ENCODE measurements around the gene RAB11FIP4. TPM values are rescaled to one million over a fixed set of nuclear protein-coding genes. Genes with fewer than 3 reads are reported as not detected.

RAB11FIP4 gene
- total RNA-seq, 1 donor, result 0.72 TPM

DNA sequence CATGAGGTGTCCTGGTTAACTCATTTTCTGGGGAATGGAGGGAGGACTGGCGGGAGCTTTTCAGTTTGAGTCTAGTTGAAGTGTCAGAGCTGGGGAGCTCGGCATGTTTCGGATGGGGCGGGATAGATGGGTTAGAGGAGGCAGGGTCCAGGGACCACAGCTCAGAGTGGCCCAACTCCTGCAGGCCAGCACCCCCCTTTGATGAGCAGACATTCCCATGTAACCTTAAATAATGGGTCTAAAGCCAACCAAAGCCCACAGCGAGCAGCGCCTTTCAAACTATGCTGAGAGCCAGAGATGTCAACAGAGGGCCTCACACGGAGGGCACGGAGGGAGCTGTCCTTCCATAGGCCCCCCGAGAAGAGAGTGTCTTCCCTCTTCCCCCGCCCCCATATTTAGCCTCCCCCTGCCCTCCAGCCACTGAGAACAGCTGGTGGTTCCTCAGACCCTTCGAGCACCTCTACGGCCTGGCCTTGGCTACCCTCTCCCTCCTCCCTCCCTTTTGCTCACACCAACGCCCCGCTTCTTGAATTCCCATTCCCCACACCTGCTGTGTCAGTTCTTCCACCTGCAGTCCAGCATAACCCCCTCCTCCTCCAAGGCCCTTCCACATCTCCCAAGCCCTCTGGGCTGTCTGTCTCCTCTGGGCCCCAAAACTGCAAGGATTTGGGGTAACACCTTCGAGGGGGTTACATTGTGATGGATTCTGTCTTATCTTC is 21.8 kb downstream of the RAB11FIP4 start:
- Histone ChIP-seq H3K9me3 (ENCODE audit: low read depth, low read length) (no peaks in the 10 kb centered on the region), H3K79me2 (ENCODE audit: insufficient read depth, low read length) (no peaks in the 10 kb centered on the region), H3K4me3 (ENCODE audit: insufficient read depth, low read length) (no peak overlapping the region), H2AFZ (ENCODE audit: low read length) (no peak overlapping the region), H3K4me1 (ENCODE audit: insufficient read depth, low read length) (peaks cover 6% of the 10 kb centered on the region), H3K4me2 (ENCODE audit: insufficient read depth, low read length) (peak overlapping the region; percentile 27), H4K20me1 (ENCODE audit: insufficient read depth, low read length) (no peaks in the 10 kb centered on the region), H3K27me3 (ENCODE audit: insufficient read depth, low read length) (peaks cover 22% of the 10 kb centered on the region), H3K27ac (ENCODE audit: low read depth, low read length) (no peak overlapping the region), H3K36me3 (ENCODE audit: insufficient read depth, low read length) (no peaks in the 10 kb centered on the region)
- DNase-seq (ENCODE audit: insufficient read length, low spot score, missing footprints), result no peak
- TF ChIP-seq, protein P1, sequence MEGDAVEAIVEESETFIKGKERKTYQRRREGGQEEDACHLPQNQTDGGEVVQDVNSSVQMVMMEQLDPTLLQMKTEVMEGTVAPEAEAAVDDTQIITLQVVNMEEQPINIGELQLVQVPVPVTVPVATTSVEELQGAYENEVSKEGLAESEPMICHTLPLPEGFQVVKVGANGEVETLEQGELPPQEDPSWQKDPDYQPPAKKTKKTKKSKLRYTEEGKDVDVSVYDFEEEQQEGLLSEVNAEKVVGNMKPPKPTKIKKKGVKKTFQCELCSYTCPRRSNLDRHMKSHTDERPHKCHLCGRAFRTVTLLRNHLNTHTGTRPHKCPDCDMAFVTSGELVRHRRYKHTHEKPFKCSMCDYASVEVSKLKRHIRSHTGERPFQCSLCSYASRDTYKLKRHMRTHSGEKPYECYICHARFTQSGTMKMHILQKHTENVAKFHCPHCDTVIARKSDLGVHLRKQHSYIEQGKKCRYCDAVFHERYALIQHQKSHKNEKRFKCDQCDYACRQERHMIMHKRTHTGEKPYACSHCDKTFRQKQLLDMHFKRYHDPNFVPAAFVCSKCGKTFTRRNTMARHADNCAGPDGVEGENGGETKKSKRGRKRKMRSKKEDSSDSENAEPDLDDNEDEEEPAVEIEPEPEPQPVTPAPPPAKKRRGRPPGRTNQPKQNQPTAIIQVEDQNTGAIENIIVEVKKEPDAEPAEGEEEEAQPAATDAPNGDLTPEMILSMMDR (IDR thresholded peaks at IDR 0.05; ENCODE audit: extremely low read depth, low read depth, low read length), result no peak

DNA sequence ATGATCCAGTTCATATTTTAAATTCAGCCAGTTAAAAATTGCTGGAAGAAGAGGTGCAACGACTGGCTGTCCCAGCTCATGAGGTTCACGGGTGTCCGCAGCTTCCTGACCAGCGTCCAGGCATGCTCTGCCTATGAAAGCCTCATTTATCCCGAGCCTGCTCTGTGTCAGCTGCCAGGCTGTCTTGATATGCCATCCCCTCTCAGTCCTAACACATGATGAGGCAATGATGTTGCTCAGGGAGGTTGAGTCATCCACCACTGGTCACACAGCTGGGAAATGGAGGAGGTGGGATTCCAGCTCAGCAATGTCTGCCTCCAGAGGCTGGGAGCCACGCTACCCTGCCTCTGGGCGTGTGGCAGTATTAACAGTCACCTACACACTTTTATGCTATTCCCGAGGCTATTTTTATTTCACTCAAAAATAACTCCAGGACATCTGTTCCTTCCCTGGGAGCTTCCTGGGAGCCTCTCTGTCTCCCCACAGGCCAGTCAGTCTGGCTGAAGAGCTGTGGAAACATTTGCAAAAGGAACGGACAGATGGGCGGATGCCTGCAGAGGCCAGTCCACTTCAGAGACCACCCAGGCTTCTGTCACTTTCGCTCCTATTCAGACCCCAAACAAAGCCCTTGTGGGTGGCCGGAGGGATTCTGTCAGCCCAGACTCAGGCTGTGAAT is 22.5 kb downstream of the RAB11FIP4 start:
- H3K4me1 ChIP-seq (ENCODE audit: insufficient read depth, low read length), result peaks cover 6% of the 10 kb centered on the region
- peak overlapping the region; percentile 27 for H3K4me2 ChIP-seq (ENCODE audit: insufficient read depth, low read length)
- no peak overlapping the region for H3K27ac ChIP-seq (ENCODE audit: low read depth, low read length)
- no peaks in the 10 kb centered on the region for H3K79me2 ChIP-seq (ENCODE audit: insufficient read depth, low read length)
- no peaks in the 10 kb centered on the region for H4K20me1 ChIP-seq (ENCODE audit: insufficient read depth, low read length)
- H3K9me3 ChIP-seq (ENCODE audit: low read depth, low read length), result no peaks in the 10 kb centered on the region
- no peak overlapping the region for H3K4me3 ChIP-seq (ENCODE audit: insufficient read depth, low read length)
- no peaks in the 10 kb centered on the region for H3K36me3 ChIP-seq (ENCODE audit: insufficient read depth, low read length)
- no peak overlapping the region for H2AFZ ChIP-seq (ENCODE audit: low read length)
- peaks cover 16% of the 10 kb centered on the region for H3K27me3 ChIP-seq (ENCODE audit: insufficient read depth, low read length)
- DNase-seq (ENCODE audit: insufficient read length, low spot score, missing footprints), result peak; percentile 96
- TF ChIP-seq, protein P1 (IDR thresholded peaks at IDR 0.05; ENCODE audit: extremely low read depth, low read depth, low read length), result no peak

DNA sequence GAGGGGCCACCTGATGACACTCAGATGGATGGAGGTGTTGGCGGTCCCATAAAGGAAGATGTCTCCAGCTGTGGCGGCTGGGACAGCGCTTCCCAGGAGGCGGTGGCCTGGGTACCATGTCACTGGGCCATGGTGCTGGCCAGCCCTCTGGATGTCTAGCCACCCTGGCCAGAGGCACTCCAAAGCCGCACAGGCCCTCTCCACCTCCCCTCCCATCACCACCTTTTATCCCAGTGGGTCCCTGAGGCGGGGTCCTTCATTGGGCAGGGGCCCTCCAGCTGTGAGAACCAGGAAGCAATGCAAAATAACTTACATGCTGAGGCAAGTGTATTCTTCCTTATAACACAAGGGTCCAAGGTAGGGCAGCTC is 23.1 kb downstream of the RAB11FIP4 start:
- H3K79me2 ChIP-seq (ENCODE audit: insufficient read depth, low read length), result no peaks in the 10 kb centered on the region
- peaks cover 11% of the 10 kb centered on the region for H3K27me3 ChIP-seq (ENCODE audit: insufficient read depth, low read length)
- no peaks in the 10 kb centered on the region for H3K36me3 ChIP-seq (ENCODE audit: insufficient read depth, low read length)
- H3K27ac ChIP-seq (ENCODE audit: low read depth, low read length), result no peak overlapping the region
- H3K4me3 ChIP-seq (ENCODE audit: insufficient read depth, low read length), result no peak overlapping the region
- no peak overlapping the region for H3K4me2 ChIP-seq (ENCODE audit: insufficient read depth, low read length)
- TF ChIP-seq, protein P1 (IDR thresholded peaks at IDR 0.05; ENCODE audit: extremely low read depth, low read depth, low read length), result no peak
- no peaks in the 10 kb centered on the region for H3K9me3 ChIP-seq (ENCODE audit: low read depth, low read length)
- no peak for DNase-seq (ENCODE audit: insufficient read length, low spot score, missing footprints)
- H4K20me1 ChIP-seq (ENCODE audit: insufficient read depth, low read length), result no peaks in the 10 kb centered on the region
- peaks cover 6% of the 10 kb centered on the region for H3K4me1 ChIP-seq (ENCODE audit: insufficient read depth, low read length)
- H2AFZ ChIP-seq (ENCODE audit: low read length), result no peak overlapping the region

DNA sequence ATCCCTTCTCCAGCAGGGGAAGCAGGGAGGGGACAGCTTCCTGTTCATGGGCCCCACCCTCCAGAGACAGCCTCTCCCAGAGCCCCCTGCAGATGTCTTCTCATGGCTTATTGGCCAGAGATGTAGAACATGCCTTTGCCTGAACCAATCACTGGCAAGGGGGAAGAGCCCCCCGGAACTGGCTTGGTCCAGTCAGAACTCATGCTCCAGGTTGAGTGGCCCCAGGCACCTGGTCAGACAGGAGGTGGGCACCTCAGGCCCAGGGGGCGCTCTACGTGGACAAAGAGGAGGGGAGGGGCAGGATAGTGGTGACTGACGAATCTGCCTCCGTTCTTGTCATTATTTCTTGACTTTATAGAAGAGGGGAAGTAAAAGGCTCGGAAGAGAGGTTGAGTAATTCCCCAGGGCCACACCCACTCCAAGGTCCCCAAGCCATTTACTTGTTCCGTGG is 23.6 kb downstream of the RAB11FIP4 start:
- Histone ChIP-seq H3K79me2 (ENCODE audit: insufficient read depth, low read length) (no peaks in the 10 kb centered on the region), H2AFZ (ENCODE audit: low read length) (no peak overlapping the region), H3K36me3 (ENCODE audit: insufficient read depth, low read length) (no peaks in the 10 kb centered on the region), H3K4me3 (ENCODE audit: insufficient read depth, low read length) (no peak overlapping the region), H4K20me1 (ENCODE audit: insufficient read depth, low read length) (no peaks in the 10 kb centered on the region), H3K4me1 (ENCODE audit: insufficient read depth, low read length) (peaks cover 6% of the 10 kb centered on the region), H3K27ac (ENCODE audit: low read depth, low read length) (no peak overlapping the region), H3K9me3 (ENCODE audit: low read depth, low read length) (no peaks in the 10 kb centered on the region), H3K4me2 (ENCODE audit: insufficient read depth, low read length) (no peak overlapping the region), H3K27me3 (ENCODE audit: insufficient read depth, low read length) (peaks cover 7% of the 10 kb centered on the region)
- TF ChIP-seq, protein P1 (IDR thresholded peaks at IDR 0.05; ENCODE audit: extremely low read depth, low read depth, low read length), result no peak
- no peak for DNase-seq (ENCODE audit: insufficient read length, low spot score, missing footprints)

Data from osteoblast (primary cell).